ENCODE results near the gene HCN2. TPM values are rescaled to one million over a fixed set of nuclear protein-coding genes. Genes with fewer than 3 reads are reported as not detected.

HCN2 gene
- total RNA-seq, 5 donors from 2014 or later (not counting 1 experiment from before 2014, with no cell fraction given), result 0.93 to 4.4 (median 3.6) TPM

- Mint-ChIP-seq H3K36me3 (no peaks in the 10 kb centered on the region), H3K4me1 (peaks cover 0 to 5% (median 3%) of the 10 kb centered on the region in 3 donors), H3K27ac (no peak overlapping the region), H3K4me3 (no peak overlapping the region), H3K27me3 (peaks cover 0 to 11% of the 10 kb centered on the region in 2 donors), H3K9me3 (no peaks in the 10 kb centered on the region)
- ChIA-PET CTCF (no interaction called here), POLR2A (interaction anchor here in 1 of 2 donors (0.5 kb wide), 1 partner anchor 364 kb away, joined by 3 read pairs; no protein-coding TSS in a partner anchor)
- DNase-seq (no peak), ATAC-seq (replicated peaks in 1 of 4) (no peak)
- Histone ChIP-seq H3K36me3 (ENCODE audit: control insufficient read depth in 2 of 2, extremely low read depth in 1 of 2, insufficient read depth in 1 of 2, low read length in 1 of 2) (no peaks in the 10 kb centered on the region), H3K4me3 (ENCODE audit: control insufficient read depth in 1 of 2, extremely low read depth in 1 of 2, low read length in 1 of 2) (no peak overlapping the region), H3K27ac (ENCODE audit: low read length) (no peak overlapping the region), H3K4me1 (ENCODE audit: control insufficient read depth in 1 of 2, extremely low read depth in 1 of 2, insufficient read depth in 2 of 2, low read length in 2 of 2) (peaks cover 0 to 11% of the 10 kb centered on the region in 2 experiments), H3K27me3 (replicated peaks in 1 of 2; ENCODE audit: control insufficient read depth in 2 of 2, extremely low read depth in 1 of 2, insufficient read depth in 2 of 2, low read length in 1 of 2) (peaks cover 0 to 38% of the 10 kb centered on the region in 2 experiments), H3K9me3 (no peaks in the 10 kb centered on the region)
- 70% methylated on average over 20 of the region's 24 CpGs for WGBS (ENCODE audit: insufficient coverage)
Observed at GRCh38 chr19:594265-594870, 4.7 kb downstream of the HCN2 start.

DNA sequence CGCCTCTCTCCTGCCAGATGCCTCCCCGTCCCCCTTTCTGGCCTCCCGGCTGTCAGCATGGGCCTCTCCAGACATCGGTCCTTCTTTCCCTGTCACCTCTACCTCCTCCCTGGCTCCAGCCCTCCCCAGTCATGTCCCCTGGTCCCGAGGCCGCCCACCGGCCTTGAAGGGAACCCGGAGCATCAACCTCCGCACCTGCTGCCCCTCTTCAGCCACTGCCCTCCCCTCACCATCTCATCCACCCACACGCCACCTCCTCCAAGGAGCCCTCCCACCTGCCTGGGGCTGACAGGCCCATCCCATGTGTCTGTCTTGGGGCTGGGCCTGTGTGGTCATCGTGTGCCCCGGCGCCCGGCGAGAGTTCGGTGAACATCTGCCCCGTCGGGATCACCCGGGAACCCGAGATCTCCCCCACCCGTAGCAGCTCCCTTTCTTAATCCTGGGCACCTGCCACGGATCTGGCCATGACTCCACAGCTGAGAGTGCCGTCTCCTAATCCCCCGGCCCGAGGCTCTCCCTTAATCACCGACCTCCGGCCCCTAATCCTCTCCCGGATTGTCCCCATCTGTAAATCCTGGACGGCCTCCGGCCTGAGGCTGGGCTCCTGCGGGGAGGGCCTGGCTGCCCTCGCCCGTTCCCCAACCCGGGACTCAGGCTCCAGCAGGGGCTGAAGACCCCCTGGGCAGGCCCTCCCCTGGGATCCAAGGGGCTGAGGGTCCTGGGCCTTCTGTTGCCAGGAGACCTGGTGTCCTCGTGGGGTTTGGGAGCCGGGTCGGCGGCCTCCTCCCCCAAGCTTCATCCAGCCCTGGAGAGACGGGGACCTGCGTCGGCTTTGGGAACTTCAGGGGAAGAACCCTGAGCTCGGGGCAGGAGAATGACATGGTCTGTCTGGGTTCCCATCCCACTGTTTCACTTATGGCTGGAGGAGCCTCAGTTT lies 5.9 kb downstream of the HCN2 start:
- Histone ChIP-seq H3K27ac (ENCODE audit: low read length) (no peak overlapping the region), H3K9me3 (no peaks in the 10 kb centered on the region), H3K36me3 (ENCODE audit: control insufficient read depth in 2 of 2, extremely low read depth in 1 of 2, insufficient read depth in 1 of 2, low read length in 1 of 2) (no peaks in the 10 kb centered on the region), H3K4me3 (ENCODE audit: control insufficient read depth in 1 of 2, extremely low read depth in 1 of 2, low read length in 1 of 2) (no peak overlapping the region), H3K27me3 (replicated peaks in 1 of 2; ENCODE audit: control insufficient read depth in 2 of 2, extremely low read depth in 1 of 2, insufficient read depth in 2 of 2, low read length in 1 of 2) (peaks cover 0 to 38% of the 10 kb centered on the region in 2 experiments), H3K4me1 (ENCODE audit: control insufficient read depth in 1 of 2, extremely low read depth in 1 of 2, insufficient read depth in 2 of 2, low read length in 2 of 2) (peaks cover 0 to 11% of the 10 kb centered on the region in 2 experiments)
- H3K4me1 Mint-ChIP-seq, result peaks cover 0 to 4% (median 3%) of the 10 kb centered on the region in 3 donors
- no peak overlapping the region for H3K4me3 Mint-ChIP-seq
- H3K27ac Mint-ChIP-seq, result no peak overlapping the region
- DNase-seq, result no peak
- no peaks in the 10 kb centered on the region for H3K36me3 Mint-ChIP-seq
- no peaks in the 10 kb centered on the region for H3K9me3 Mint-ChIP-seq
- peaks cover 0 to 10% of the 10 kb centered on the region in 2 donors for H3K27me3 Mint-ChIP-seq
- 78% methylated on average over 35 of the region's 42 CpGs for WGBS (ENCODE audit: insufficient coverage)
- no peak for ATAC-seq (replicated peaks in 1 of 4)
- CTCF ChIA-PET, result no interaction called here
- POLR2A ChIA-PET, result no interaction called here

GRCh38 chr19:596263-596655 lies 6.6 kb downstream of the HCN2 start:
- Histone ChIP-seq H3K27me3 (replicated peaks in 1 of 2; ENCODE audit: control insufficient read depth in 2 of 2, extremely low read depth in 1 of 2, insufficient read depth in 2 of 2, low read length in 1 of 2) (peaks cover 0 to 32% of the 10 kb centered on the region in 2 experiments), H3K4me3 (ENCODE audit: control insufficient read depth in 1 of 2, extremely low read depth in 1 of 2, low read length in 1 of 2) (no peak overlapping the region), H3K9me3 (no peaks in the 10 kb centered on the region), H3K4me1 (ENCODE audit: control insufficient read depth in 1 of 2, extremely low read depth in 1 of 2, insufficient read depth in 2 of 2, low read length in 2 of 2) (peaks cover 0 to 4% of the 10 kb centered on the region in 2 experiments), H3K36me3 (ENCODE audit: control insufficient read depth in 2 of 2, extremely low read depth in 1 of 2, insufficient read depth in 1 of 2, low read length in 1 of 2) (no peaks in the 10 kb centered on the region), H3K27ac (ENCODE audit: low read length) (no peak overlapping the region)
- WGBS (ENCODE audit: insufficient coverage), result 92% methylated on average over 13 of the region's 16 CpGs
- Mint-ChIP-seq H3K4me3 (no peak overlapping the region), H3K9me3 (no peaks in the 10 kb centered on the region), H3K27ac (no peak overlapping the region), H3K27me3 (peaks cover 0 to 7% of the 10 kb centered on the region in 2 donors), H3K36me3 (no peaks in the 10 kb centered on the region), H3K4me1 (peaks cover 0 to 2% (median under 1%) of the 10 kb centered on the region in 3 donors)
- DNase-seq (no peak), ATAC-seq (replicated peaks in 1 of 4) (no peak)
- ChIA-PET CTCF (no interaction called here), POLR2A (no interaction called here)

GRCh38 chr19:597406-598315 lies 8.0 kb downstream of the HCN2 start:
- Mint-ChIP-seq H3K4me1 (no peaks in the 10 kb centered on the region), H3K4me3 (no peak overlapping the region), H3K9me3 (no peaks in the 10 kb centered on the region), H3K27ac (no peak overlapping the region), H3K27me3 (peaks cover 0 to 4% of the 10 kb centered on the region in 2 donors), H3K36me3 (no peaks in the 10 kb centered on the region)
- ChIA-PET POLR2A (no interaction called here), CTCF (no interaction called here)
- Histone ChIP-seq H3K27ac (ENCODE audit: low read length) (no peak overlapping the region), H3K36me3 (ENCODE audit: control insufficient read depth in 2 of 2, extremely low read depth in 1 of 2, insufficient read depth in 1 of 2, low read length in 1 of 2) (no peaks in the 10 kb centered on the region), H3K4me3 (ENCODE audit: control insufficient read depth in 1 of 2, extremely low read depth in 1 of 2, low read length in 1 of 2) (no peak overlapping the region), H3K27me3 (replicated peaks in 1 of 2; ENCODE audit: control insufficient read depth in 2 of 2, extremely low read depth in 1 of 2, insufficient read depth in 2 of 2, low read length in 1 of 2) (peaks cover 0 to 18% of the 10 kb centered on the region in 2 experiments), H3K9me3 (no peaks in the 10 kb centered on the region), H3K4me1 (ENCODE audit: control insufficient read depth in 1 of 2, extremely low read depth in 1 of 2, insufficient read depth in 2 of 2, low read length in 2 of 2) (no peaks in the 10 kb centered on the region)
- ATAC-seq (replicated peaks in 1 of 4) (no peak), DNase-seq (no peak)
- WGBS (ENCODE audit: insufficient coverage), result 67% methylated on average over 12 of the region's 18 CpGs

- H3K4me3 Mint-ChIP-seq, result no peak overlapping the region
- H3K27me3 Mint-ChIP-seq, result no peaks in the 10 kb centered on the region
- no peak overlapping the region for H3K27ac Mint-ChIP-seq
- no peaks in the 10 kb centered on the region for H3K9me3 Mint-ChIP-seq
- Histone ChIP-seq H3K9me3 (no peaks in the 10 kb centered on the region), H3K27ac (ENCODE audit: low read length) (no peak overlapping the region), H3K4me3 (ENCODE audit: control insufficient read depth in 1 of 2, extremely low read depth in 1 of 2, low read length in 1 of 2) (no peak overlapping the region), H3K36me3 (ENCODE audit: control insufficient read depth in 2 of 2, extremely low read depth in 1 of 2, insufficient read depth in 1 of 2, low read length in 1 of 2) (no peaks in the 10 kb centered on the region), H3K4me1 (ENCODE audit: control insufficient read depth in 1 of 2, extremely low read depth in 1 of 2, insufficient read depth in 2 of 2, low read length in 2 of 2) (no peaks in the 10 kb centered on the region), H3K27me3 (replicated peaks in 1 of 2; ENCODE audit: control insufficient read depth in 2 of 2, extremely low read depth in 1 of 2, insufficient read depth in 2 of 2, low read length in 1 of 2) (peaks cover 0 to 6% of the 10 kb centered on the region in 2 experiments)
- ChIA-PET POLR2A (no interaction called here), CTCF (no interaction called here)
- H3K4me1 Mint-ChIP-seq, result peaks cover 0 to 4% (median 0%) of the 10 kb centered on the region in 3 donors
- DNase-seq (no peak), ATAC-seq (replicated peaks in 1 of 4) (no peak)
- WGBS (ENCODE audit: insufficient coverage), result 87% methylated on average over 22 of the region's 28 CpGs
- no peaks in the 10 kb centered on the region for H3K36me3 Mint-ChIP-seq
Observed at GRCh38 chr19:601310-601709, 11.6 kb downstream of the HCN2 start.

DNA sequence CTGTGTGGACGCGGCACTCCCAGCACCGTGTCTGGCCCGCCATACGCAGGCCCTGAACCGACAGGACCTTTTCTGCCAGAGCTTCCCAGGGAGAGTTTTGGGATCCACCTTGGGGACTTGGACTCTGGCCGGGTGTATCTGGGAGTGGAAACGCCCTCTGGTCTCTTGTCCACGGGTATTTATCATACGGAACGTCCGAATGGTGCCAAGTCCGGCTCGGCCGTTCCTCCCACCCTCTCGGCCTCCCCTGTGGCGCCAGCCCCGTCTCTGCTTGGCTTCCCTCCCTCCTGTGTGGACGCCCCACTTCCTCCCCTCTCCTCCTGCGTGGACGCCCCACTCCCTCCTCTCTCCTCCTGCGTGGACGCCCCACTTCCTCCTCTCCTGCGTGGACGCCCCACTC lies 12.1 kb downstream of the HCN2 start:
- ChIA-PET CTCF (no interaction called here), POLR2A (no interaction called here)
- no peaks in the 10 kb centered on the region for H3K27me3 Mint-ChIP-seq

More for the DNA sequence above, 12.1 kb downstream of the HCN2 start:
- WGBS (ENCODE audit: insufficient coverage), result 84% methylated on average over 12 of the region's 25 CpGs
- no peak overlapping the region for H3K27ac ChIP-seq (ENCODE audit: low read length)
- ATAC-seq (replicated peaks in 1 of 4), result no peak
- no peak overlapping the region for H3K4me3 ChIP-seq (ENCODE audit: control insufficient read depth in 1 of 2, extremely low read depth in 1 of 2, low read length in 1 of 2)
- Mint-ChIP-seq H3K36me3 (no peaks in the 10 kb centered on the region), H3K4me3 (no peak overlapping the region), H3K27ac (no peak overlapping the region), H3K4me1 (peaks cover 0 to 4% (median 0%) of the 10 kb centered on the region in 3 donors), H3K9me3 (no peaks in the 10 kb centered on the region)
- no peaks in the 10 kb centered on the region for H3K9me3 ChIP-seq
- no peaks in the 10 kb centered on the region for H3K4me1 ChIP-seq (ENCODE audit: control insufficient read depth in 1 of 2, extremely low read depth in 1 of 2, insufficient read depth in 2 of 2, low read length in 2 of 2)
- DNase-seq, result no peak
- peaks cover 0 to 2% of the 10 kb centered on the region in 2 experiments for H3K27me3 ChIP-seq (replicated peaks in 1 of 2; ENCODE audit: control insufficient read depth in 2 of 2, extremely low read depth in 1 of 2, insufficient read depth in 2 of 2, low read length in 1 of 2)
- no peaks in the 10 kb centered on the region for H3K36me3 ChIP-seq (ENCODE audit: control insufficient read depth in 2 of 2, extremely low read depth in 1 of 2, insufficient read depth in 1 of 2, low read length in 1 of 2)
